ENCODE data around the gene AFF2. TPM values are rescaled to one million over a fixed set of nuclear protein-coding genes. Genes with fewer than 3 reads are reported as not detected.

The AFF2 gene
- polyA plus RNA-seq, 1 experiment = 0.04 TPM

DNA sequence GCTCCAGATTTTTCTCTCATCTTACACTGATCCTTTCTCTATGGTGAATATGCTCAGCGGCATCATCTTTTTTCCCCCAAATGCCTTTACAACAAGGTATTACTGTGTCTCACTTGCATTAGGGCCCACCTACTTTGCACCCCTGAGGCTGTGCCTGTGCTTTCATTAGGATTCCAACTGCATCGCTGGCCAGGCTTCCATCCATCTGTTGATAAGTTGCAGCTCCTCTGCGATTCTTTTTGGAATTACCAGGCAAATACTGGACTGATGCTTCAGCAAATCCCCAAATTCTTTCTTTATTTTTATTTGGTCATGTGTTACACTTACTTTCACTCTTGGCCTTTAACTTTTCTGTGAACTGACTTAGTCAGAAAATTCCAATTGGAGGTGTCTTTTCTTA is 77.3 kb downstream of the AFF2 start:
- CTCF ChIA-PET = no interaction called here
- no peaks in the 10 kb centered on the region for H3K9me3 ChIP-seq (ENCODE audit: control insufficient read depth, insufficient read depth, low read length)
- POLR2A ChIA-PET = no interaction called here
- H3K27me3 ChIP-seq (ENCODE audit: control insufficient read depth, insufficient read depth, low read length) = no peaks in the 10 kb centered on the region
- H3K27ac ChIP-seq (ENCODE audit: low read depth, low read length) = no peak overlapping the region
- TF ChIP-seq, protein P1, sequence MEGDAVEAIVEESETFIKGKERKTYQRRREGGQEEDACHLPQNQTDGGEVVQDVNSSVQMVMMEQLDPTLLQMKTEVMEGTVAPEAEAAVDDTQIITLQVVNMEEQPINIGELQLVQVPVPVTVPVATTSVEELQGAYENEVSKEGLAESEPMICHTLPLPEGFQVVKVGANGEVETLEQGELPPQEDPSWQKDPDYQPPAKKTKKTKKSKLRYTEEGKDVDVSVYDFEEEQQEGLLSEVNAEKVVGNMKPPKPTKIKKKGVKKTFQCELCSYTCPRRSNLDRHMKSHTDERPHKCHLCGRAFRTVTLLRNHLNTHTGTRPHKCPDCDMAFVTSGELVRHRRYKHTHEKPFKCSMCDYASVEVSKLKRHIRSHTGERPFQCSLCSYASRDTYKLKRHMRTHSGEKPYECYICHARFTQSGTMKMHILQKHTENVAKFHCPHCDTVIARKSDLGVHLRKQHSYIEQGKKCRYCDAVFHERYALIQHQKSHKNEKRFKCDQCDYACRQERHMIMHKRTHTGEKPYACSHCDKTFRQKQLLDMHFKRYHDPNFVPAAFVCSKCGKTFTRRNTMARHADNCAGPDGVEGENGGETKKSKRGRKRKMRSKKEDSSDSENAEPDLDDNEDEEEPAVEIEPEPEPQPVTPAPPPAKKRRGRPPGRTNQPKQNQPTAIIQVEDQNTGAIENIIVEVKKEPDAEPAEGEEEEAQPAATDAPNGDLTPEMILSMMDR (IDR thresholded peaks at IDR 0.05; ENCODE audit: low read depth, low read length) = no peak
- H3K4me3 ChIP-seq (ENCODE audit: low read depth, low read length) = no peak overlapping the region
- DNase-seq (ENCODE audit: low read depth, low spot score) = no peak

DNA sequence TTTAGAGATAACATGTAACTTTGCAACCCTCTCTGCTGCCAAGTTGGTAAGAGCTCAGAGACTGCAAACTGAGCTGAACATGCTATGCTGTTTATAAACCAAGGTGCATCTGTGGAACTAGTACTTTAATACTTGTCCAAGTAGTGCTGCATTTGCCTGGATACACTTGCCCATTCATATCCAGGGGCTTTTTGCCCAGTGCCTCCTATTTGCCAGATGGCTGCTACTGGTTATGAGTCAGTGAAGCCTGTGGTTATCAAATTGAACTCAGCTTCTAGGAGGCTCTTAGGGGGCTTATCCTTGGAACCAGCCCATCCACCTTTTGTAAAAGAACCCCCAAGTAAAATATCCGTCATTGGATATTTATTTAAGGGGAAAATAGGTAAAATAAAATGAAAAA is 79.6 kb downstream of the AFF2 start:
- POLR2A ChIA-PET = no interaction called here
- no peaks in the 10 kb centered on the region for H3K9me3 ChIP-seq (ENCODE audit: control insufficient read depth, insufficient read depth, low read length)
- H3K27ac ChIP-seq (ENCODE audit: low read depth, low read length) = no peak overlapping the region
- CTCF ChIA-PET = no interaction called here
- no peak for DNase-seq (ENCODE audit: low read depth, low spot score)
- no peak overlapping the region for H3K4me3 ChIP-seq (ENCODE audit: low read depth, low read length)
- TF ChIP-seq, protein P1 (IDR thresholded peaks at IDR 0.05; ENCODE audit: low read depth, low read length) = no peak
- H3K27me3 ChIP-seq (ENCODE audit: control insufficient read depth, insufficient read depth, low read length) = no peaks in the 10 kb centered on the region

DNA sequence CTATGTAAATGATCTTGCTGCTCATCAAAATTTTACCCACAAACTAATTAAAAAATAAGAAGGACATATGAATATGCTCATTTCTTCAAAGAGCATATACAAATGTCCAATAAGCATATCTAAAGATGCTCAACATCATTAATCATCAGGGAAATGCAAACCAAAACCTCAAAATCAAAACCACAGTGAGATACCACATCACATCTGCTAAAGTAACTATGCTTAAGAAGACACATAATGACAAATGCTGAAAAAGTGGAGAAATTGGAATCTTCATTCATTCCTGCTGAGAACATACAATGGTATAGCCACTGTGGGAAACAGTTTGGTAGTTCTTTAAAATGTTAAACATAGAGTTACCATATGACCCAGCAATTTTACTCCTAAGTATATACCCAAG is 81.9 kb downstream of the AFF2 start:
- ChIA-PET CTCF (no interaction called here), POLR2A (no interaction called here)
- Histone ChIP-seq H3K9me3 (ENCODE audit: control insufficient read depth, insufficient read depth, low read length) (no peaks in the 10 kb centered on the region), H3K4me3 (ENCODE audit: low read depth, low read length) (no peak overlapping the region), H3K27me3 (ENCODE audit: control insufficient read depth, insufficient read depth, low read length) (no peaks in the 10 kb centered on the region), H3K27ac (ENCODE audit: low read depth, low read length) (no peak overlapping the region)
- TF ChIP-seq, protein P1 (IDR thresholded peaks at IDR 0.05; ENCODE audit: low read depth, low read length) = no peak
- no peak for DNase-seq (ENCODE audit: low read depth, low spot score)

DNA sequence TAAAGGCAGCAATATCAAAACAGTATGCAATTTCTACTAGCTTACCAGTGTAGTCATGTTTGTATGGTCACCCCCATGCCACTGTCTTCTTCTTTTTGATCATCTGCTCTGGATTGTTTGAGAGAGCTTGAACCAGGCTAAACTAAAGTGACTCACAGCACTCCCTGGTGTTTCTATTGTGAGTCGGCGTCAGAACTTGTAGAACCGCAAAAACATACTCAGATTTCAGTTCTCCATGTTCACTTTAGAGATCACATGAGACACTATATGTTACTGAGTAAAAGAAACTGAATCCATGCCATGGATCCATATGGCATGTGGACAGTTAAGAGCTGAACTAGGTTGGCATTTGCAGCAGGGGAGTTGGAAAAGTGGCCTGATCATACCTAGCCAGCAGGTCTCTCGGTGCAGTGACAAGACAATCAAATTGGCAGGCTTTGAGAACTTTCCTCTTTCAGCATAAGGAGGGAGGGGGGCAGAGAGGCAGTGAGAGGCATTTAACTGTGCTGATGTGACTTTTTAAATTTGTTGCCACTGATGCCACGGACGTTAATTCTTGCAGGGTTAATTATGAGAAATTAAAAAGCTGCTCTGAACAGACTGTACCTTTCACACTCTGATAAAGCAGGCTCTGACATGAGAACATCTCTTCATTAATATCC is 88.4 kb downstream of the AFF2 start:
- Histone ChIP-seq H3K27me3 (ENCODE audit: control insufficient read depth, insufficient read depth, low read length) (no peaks in the 10 kb centered on the region), H3K9me3 (ENCODE audit: control insufficient read depth, insufficient read depth, low read length) (no peaks in the 10 kb centered on the region), H3K4me3 (ENCODE audit: low read depth, low read length) (no peak overlapping the region), H3K27ac (ENCODE audit: low read depth, low read length) (no peak overlapping the region)
- TF ChIP-seq, protein P1 (IDR thresholded peaks at IDR 0.05; ENCODE audit: low read depth, low read length) = no peak
- DNase-seq (ENCODE audit: low read depth, low spot score) = no peak
- POLR2A ChIA-PET = no interaction called here
- CTCF ChIA-PET = no interaction called here

DNA sequence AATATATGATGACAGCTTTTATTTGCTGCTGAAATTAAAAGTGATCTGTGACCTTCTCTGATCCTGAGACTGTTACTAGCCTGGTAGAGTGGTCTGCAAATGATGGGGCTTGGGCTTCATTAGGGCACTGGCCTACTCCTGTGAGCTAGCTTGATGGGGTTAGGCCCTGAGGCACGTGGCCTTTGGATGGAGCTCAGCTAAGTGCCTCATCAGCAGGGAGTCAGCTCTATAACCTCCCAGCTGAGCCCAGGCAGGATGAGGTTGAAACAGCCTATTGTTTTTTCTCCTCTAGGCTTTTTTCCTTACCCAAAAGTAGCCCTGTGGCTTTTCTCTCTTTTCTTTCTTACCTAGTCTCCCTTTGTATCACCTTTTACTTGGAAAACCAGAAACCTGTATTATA is 92.2 kb downstream of the AFF2 start:
- Histone ChIP-seq H3K27me3 (ENCODE audit: control insufficient read depth, insufficient read depth, low read length) (no peaks in the 10 kb centered on the region), H3K4me3 (ENCODE audit: low read depth, low read length) (no peak overlapping the region), H3K27ac (ENCODE audit: low read depth, low read length) (no peak overlapping the region), H3K9me3 (ENCODE audit: control insufficient read depth, insufficient read depth, low read length) (no peaks in the 10 kb centered on the region)
- no peak for DNase-seq (ENCODE audit: low read depth, low spot score)
- TF ChIP-seq, protein P1 (IDR thresholded peaks at IDR 0.05; ENCODE audit: low read depth, low read length) = no peak
- CTCF ChIA-PET = interaction anchor here (0.8 kb wide), 1 partner anchor 62 kb away, joined by 3 read pairs; no protein-coding TSS in a partner anchor
- POLR2A ChIA-PET = no interaction called here
